Measurements from ENCODE around the gene DOCK3.
"Not testable (repeated sequence)": the region's sequence is repeated elsewhere in the genome, so short reads cannot be mapped to it uniquely, and the experiment has no call there.

DOCK3 gene

DNA sequence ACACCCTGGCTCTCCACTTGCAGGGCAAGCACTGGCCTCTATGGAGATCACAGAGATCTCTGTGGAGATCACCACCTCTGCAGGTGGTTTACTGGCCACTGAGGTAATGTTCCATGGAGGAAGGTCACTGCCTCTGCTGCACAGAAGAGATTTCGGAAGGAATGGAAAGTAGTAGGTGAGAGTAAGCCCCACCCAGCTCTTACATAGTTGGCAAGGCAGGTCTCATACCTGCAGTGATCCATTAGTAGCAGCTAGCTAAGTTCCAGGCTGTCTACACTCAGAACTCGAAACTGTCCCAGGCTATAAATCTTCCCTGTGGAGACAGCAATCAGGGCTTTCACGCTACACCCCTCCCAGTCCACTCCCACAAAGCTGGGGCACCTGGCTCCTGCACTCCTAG, 516.1 kb downstream of the DOCK3 start:
- H3K27ac ChIP-seq = no peak overlapping the region
- TF ChIP-seq Cebpa-rat (IDR thresholded peaks at IDR 0.05) = no peak
- H3K4me2 ChIP-seq = no peak overlapping the region

DNA sequence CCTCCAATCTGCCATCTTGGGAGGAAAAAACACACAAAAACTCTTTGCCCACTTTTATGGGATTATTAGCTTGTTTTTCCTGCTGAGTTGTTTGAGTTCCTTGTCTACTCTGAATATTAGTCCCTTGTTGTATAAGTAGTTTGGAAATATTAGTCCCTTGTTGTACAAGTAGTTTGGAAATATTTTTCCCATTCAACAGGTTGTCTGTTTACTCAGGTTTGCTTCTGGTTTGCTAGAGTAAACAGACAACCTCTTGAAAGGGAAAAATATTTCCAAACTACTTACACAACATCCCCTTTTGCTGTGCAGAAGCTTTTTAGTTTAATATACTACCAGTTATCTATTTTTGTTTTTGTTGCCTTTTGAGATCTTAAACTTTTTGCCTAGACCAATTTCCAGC, 517.0 kb downstream of the DOCK3 start:
- H3K9ac ChIP-seq = no peak overlapping the region
- H4K20me1 ChIP-seq = no peaks in the 10 kb centered on the region
- TF ChIP-seq Cebpa-rat (IDR thresholded peaks at IDR 0.05) = no peak
- H3K9me3 ChIP-seq (replicated peaks in 1 of 11) = peaks cover 12 to 27% (median 20%) of the 10 kb centered on the region in 11 experiments
- H3K4me3 ChIP-seq = no peak overlapping the region
- H3K27ac ChIP-seq = no peak overlapping the region
- no peaks in the 10 kb centered on the region for H3K4me1 ChIP-seq
- H3K27me3 ChIP-seq = no peaks in the 10 kb centered on the region
- H3K36me3 ChIP-seq = no peaks in the 10 kb centered on the region
- H3K4me2 ChIP-seq = no peak overlapping the region

More for the DNA sequence above, 516.1 kb downstream of the DOCK3 start:
- H3K9me3 ChIP-seq (replicated peaks in 1 of 11) = peaks cover 15 to 21% (median 17%) of the 10 kb centered on the region in 11 experiments; a peak in 21 of 22 replicates
- H3K36me3 ChIP-seq = no peaks in the 10 kb centered on the region
- H3K4me3 ChIP-seq = no peak overlapping the region
- no peaks in the 10 kb centered on the region for H4K20me1 ChIP-seq
- H3K4me1 ChIP-seq = no peaks in the 10 kb centered on the region
- H3K27me3 ChIP-seq = no peaks in the 10 kb centered on the region
- no peak overlapping the region for H3K9ac ChIP-seq

DNA sequence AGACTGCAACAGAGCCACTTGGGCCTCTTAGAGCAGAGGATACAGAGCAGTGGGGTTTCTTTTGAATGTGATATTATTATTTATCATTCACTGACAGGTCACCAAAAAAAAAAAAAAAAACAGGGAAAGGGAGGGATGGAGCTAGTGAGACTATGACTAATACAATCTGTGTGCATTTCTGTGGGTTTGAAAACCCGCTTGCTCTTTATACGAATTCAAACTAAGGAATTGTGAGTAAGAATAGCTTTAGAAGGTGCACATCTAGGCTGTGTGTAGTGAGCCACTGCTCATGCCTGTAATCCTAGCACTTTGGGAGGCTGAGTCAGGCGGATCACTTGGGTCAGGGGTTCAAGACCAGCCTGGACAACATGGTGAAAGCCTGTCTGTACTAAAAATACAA, 523.8 kb downstream of the DOCK3 start:
- H3K9me3 ChIP-seq (replicated peaks in 1 of 11) = peaks cover 27 to 38% (median 34%) of the 10 kb centered on the region in 11 experiments
- H3K4me3 ChIP-seq = no peak overlapping the region
- H3K27me3 ChIP-seq = no peaks in the 10 kb centered on the region
- no peak for TF ChIP-seq Cebpa-rat (IDR thresholded peaks at IDR 0.05)
- no peak overlapping the region for H3K27ac ChIP-seq
- H3K9ac ChIP-seq = no peak overlapping the region
- no peaks in the 10 kb centered on the region for H4K20me1 ChIP-seq
- H3K4me1 ChIP-seq = no peaks in the 10 kb centered on the region
- no peaks in the 10 kb centered on the region for H3K36me3 ChIP-seq
- H3K4me2 ChIP-seq = no peak overlapping the region

DNA sequence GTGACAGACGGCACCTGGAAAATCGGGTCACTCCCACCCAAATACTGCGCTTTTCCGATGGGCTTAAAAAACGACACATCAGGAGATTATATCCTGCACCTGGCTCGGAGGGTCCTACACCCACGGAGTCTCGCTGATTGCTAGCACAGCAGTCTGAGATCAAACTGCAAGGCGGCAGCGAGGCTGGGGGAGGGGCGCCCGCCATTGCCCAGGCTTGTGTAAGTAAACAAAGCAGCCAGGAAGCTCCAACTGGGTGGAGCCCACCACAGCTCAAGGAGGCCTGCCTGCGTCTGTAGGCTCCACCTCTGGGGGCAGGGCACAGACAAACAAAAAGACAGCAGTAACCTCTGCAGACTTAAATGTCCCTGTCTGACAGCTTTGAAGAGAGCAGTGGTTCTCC, 524.6 kb downstream of the DOCK3 start:
- not testable (repeated sequence) for H3K4me2 ChIP-seq, H3K36me3 ChIP-seq, H3K27me3 ChIP-seq, H3K9ac ChIP-seq, H4K20me1 ChIP-seq, H3K4me1 ChIP-seq, H3K27ac ChIP-seq, H3K4me3 ChIP-seq
- peaks cover 27 to 38% (median 34%) of the 10 kb centered on the region in 11 experiments for H3K9me3 ChIP-seq (replicated peaks in 1 of 11)

DNA sequence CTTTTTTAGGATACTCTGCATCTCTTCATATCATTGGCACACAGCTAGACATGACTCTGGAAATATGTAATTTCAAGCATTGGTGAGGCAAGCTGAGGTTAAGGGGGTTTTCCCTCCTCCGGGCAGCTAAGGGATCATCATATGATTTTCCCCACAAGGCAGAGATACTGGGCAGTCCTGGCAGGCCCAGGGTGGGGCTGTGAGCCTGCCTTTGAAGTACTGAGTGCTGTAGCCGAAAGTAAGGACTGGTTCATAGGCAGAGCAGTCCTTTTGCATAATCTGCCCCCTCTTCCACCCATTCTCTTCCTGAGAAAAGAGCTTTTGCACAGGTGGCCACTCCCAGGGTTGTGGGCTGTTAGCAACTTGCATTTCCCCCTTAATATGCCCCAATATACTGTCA, 541.6 kb downstream of the DOCK3 start:
- Histone ChIP-seq H3K4me3 (no peak overlapping the region), H3K27me3 (no peaks in the 10 kb centered on the region), H3K4me1 (no peaks in the 10 kb centered on the region), H4K20me1 (no peaks in the 10 kb centered on the region), H3K27ac (no peak overlapping the region), H3K4me2 (no peak overlapping the region; a peak in 1 of 22 replicates), H3K36me3 (no peaks in the 10 kb centered on the region), H3K9me3 (replicated peaks in 1 of 11) (0 out of 22 replicates have a peak, but pooled peaks cover 0 to 3% (median 0%) of the 10 kb centered on the region in 11 experiments), H3K9ac (no peak overlapping the region)
- TF ChIP-seq Cebpa-rat (IDR thresholded peaks at IDR 0.05) = no peak

DNA sequence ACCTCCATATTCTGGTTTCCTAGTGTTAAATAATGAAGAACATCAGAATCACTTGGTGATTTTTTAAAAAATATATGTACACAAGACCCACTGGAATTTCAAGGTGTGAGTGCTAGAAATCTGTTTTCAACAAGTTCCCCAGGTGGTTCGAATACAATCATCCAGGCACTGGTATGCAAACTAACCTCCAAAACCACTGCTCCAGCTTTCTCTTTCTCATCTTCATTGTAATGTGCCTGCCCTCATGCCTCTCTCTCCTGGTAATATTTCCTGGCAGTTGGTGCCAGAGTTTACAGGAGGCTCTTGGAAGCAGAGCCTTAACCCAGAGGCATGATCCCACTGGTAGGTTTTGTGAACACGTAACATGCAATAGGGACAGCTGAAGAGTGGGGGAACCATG, 547.2 kb downstream of the DOCK3 start:
- Histone ChIP-seq H3K27me3 (no peaks in the 10 kb centered on the region), H4K20me1 (no peaks in the 10 kb centered on the region), H3K4me3 (no peak overlapping the region), H3K36me3 (no peaks in the 10 kb centered on the region), H3K4me2 (no peak overlapping the region), H3K27ac (no peak overlapping the region), H3K4me1 (no peaks in the 10 kb centered on the region), H3K9ac (no peak overlapping the region), H3K9me3 (replicated peaks in 1 of 11) (no peaks in the 10 kb centered on the region)
- TF ChIP-seq Cebpa-rat (IDR thresholded peaks at IDR 0.05) = no peak

DNA sequence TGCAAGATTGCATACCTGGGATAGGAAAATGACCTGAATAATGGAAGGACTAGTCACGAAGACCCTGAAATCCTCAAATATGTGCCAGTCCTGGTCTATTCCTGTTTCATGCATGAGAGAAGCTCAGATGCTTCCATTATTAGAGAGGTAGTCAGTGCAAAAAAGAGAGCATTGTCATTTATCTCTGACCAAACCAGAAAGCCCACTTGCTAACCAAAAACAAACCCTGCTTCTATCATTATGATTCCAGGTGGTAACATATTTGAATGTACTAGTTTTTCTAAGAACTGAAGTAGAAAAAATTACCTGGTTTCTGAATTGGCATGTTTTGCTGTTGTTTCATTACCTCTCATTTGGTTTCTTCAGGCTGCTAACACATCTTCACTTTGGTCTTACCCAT, 549.6 kb downstream of the DOCK3 start:
- Histone ChIP-seq H3K4me2 (no peak overlapping the region), H3K4me1 (no peaks in the 10 kb centered on the region), H3K9ac (no peak overlapping the region), H4K20me1 (no peaks in the 10 kb centered on the region), H3K9me3 (replicated peaks in 1 of 11) (no peaks in the 10 kb centered on the region), H3K27me3 (no peaks in the 10 kb centered on the region), H3K27ac (no peak overlapping the region), H3K36me3 (no peaks in the 10 kb centered on the region), H3K4me3 (no peak overlapping the region)
- TF ChIP-seq Cebpa-rat (IDR thresholded peaks at IDR 0.05) = no peak

DNA sequence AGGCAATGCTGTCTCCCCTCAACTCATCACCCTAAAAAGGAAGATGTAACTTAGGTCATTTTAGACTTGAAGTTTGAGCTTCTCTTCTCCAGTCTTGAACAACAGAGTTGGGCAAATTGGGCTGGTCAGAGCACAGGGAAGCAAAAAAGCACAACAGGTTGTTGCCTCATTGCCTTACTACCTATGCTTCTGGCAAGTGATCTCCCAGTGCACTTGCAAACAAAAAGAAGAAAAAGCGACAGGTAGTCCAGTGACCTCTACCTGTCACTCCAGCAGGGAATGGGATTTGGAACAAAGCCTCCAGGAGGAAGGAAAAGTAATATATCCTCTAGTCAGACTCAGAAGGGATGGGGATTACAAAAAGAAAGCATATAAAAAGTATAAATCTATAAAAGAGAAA, 550.1 kb downstream of the DOCK3 start:
- Histone ChIP-seq H4K20me1 (no peaks in the 10 kb centered on the region), H3K36me3 (no peaks in the 10 kb centered on the region), H3K27me3 (no peaks in the 10 kb centered on the region), H3K27ac (no peak overlapping the region), H3K9me3 (replicated peaks in 1 of 11) (no peaks in the 10 kb centered on the region), H3K9ac (no peak overlapping the region), H3K4me3 (no peak overlapping the region), H3K4me1 (no peaks in the 10 kb centered on the region), H3K4me2 (no peak overlapping the region)
- TF ChIP-seq Cebpa-rat (IDR thresholded peaks at IDR 0.05) = no peak

DNA sequence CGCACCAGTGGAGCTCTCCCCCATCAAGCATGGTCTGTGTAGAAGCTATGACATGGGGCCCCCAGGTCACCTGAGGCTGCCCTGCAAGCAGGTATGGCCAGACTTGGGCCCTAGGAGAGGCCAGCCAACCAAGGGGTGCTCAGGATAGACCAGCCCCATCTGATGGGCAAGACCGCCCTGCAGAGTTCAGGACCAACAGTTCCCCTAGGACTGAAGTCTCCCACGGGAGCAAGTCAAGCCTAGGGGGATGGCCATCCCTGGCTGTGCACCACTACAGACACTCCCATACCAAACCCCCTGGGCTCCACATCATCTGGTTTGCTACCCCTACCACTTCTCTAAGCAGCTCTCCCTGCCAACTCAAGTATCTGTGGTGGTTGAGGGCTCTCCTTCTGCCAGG, 568.2 kb downstream of the DOCK3 start:
- Histone ChIP-seq H3K27ac (peak overlapping the region in 10 of 11 experiments; percentile 8 to 92 (median 80); a peak in 18 of 22 replicates), H3K4me1 (peaks cover 0 to 32% (median 25%) of the 10 kb centered on the region in 10 experiments; a peak in 13 of 20 replicates), H3K9ac (peak overlapping the region in 1 of 11 experiments; percentile 3; a peak in 1 of 22 replicates), H3K9me3 (replicated peaks in 1 of 11) (peaks cover 8 to 66% (median 18%) of the 10 kb centered on the region in 11 experiments; a peak in 21 of 22 replicates), H3K27me3 (no peaks in the 10 kb centered on the region), H4K20me1 (no peaks in the 10 kb centered on the region), H3K36me3 (no peaks in the 10 kb centered on the region), H3K4me2 (peak overlapping the region in 7 of 11 experiments; percentile 41 to 73 (median 53); a peak in 12 of 22 replicates), H3K4me3 (no peak overlapping the region)
- no peak for TF ChIP-seq Cebpa-rat (IDR thresholded peaks at IDR 0.05)

DNA sequence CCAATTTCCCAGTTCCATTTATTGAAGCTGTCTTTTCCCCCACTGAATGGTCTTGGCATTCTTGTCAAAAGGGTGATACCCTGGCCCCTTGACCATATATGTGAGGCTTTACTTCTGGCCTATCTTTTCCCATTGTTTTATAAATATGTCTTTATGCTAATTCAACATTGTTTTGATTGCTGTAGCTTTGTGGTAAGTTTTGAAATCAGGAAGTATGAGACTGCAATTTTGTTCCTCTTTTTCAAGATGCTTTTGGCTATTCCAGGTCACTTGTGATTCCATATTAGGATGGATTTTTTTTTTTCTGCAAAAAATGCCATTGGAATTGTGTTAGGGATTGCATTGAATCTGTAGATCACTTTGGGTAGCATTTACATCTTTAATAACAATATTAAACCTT, 569.2 kb downstream of the DOCK3 start:
- H3K4me2 ChIP-seq = peak overlapping the region in 9 of 11 experiments; percentile 4 to 73 (median 49); a peak in 16 of 22 replicates
- no peaks in the 10 kb centered on the region for H3K27me3 ChIP-seq
- H4K20me1 ChIP-seq = no peaks in the 10 kb centered on the region
- no peak overlapping the region for H3K4me3 ChIP-seq
- peaks cover 12 to 67% (median 23%) of the 10 kb centered on the region in 11 experiments; a peak in 21 of 22 replicates for H3K9me3 ChIP-seq (replicated peaks in 1 of 11)
- H3K27ac ChIP-seq = peak overlapping the region in 10 of 11 experiments; percentile 64 to 92 (median 80); a peak in 18 of 22 replicates
- H3K4me1 ChIP-seq = peaks cover 0 to 32% (median 25%) of the 10 kb centered on the region in 10 experiments; a peak in 13 of 20 replicates
- peak in 2 of 11 experiments; percentile 50 to 70; a peak in 6 of 22 replicates for TF ChIP-seq Cebpa-rat (IDR thresholded peaks at IDR 0.05)
- no peaks in the 10 kb centered on the region for H3K36me3 ChIP-seq
- H3K9ac ChIP-seq = peak overlapping the region in 5 of 11 experiments; percentile 37 to 68 (median 57); a peak in 8 of 22 replicates
